HepG2 (cell line): ENCODE results near the gene ABCC8. TPM values are rescaled to one million over a fixed set of nuclear protein-coding genes. Genes with fewer than 3 reads are reported as not detected.
A peak's percentile ranks its signal among the peaks of the same experiment; 100 is the strongest.

Source experiments
- ATAC-seq: fragments of 200-7000 bp; cut with Tn5 transposase; 3 replicates; pipeline ENCODE4 v1.9.1; 2020; ENCODE audit warnings: mild to moderate bottlenecking, moderate library complexity
- BruUV-seq: library from RNA; stranded (reverse); fragments of 400-500 nt; replicated peaks from 2 replicates; lab custom pipeline; 2021; lab: Mats Ljungman, UMichigan
- CTCF ChIA-PET: fragments of 300-600 bp; formaldehyde crosslinking; extraction: SDS; loops from one replicate; lab custom pipeline; 2021; ENCODE audit warnings: low total read pairs, inconsistent platforms, low intra/inter-chr PET ratio; lab: Yijun Ruan, JAX
- POLR2A ChIA-PET: fragments of 350-600 bp; sonication (Branson Sonifier 250); formaldehyde crosslinking; loops from one replicate; lab custom pipeline; 2020; ENCODE audit warnings: antibody characterized with exemption, inconsistent platforms; lab: Yijun Ruan, JAX
- DNase-seq: peaks from one replicate; pipeline ENCODE4 v3.0.0-alpha.2; 2015; ENCODE audit warnings: low spot score
- FAIRE-seq: peaks from 3 replicates; lab custom pipeline; 2011; peaks lifted over from hg19 to GRCh38; lab: Jason Lieb, UNC
- H2AFZ ChIP-seq: one replicate; pipeline ENCODE4 v1.6.1; 2011; ENCODE audit warnings: low read length, inconsistent platforms
- H3K27ac ChIP-seq: fragments of 300-600 bp; 3 replicates; pipeline ENCODE4 v1.8.0; 2011; ENCODE audit warnings: mixed run types, mild to moderate bottlenecking, mixed read lengths, low read length, inconsistent platforms; ENCODE audit not compliant: insufficient read depth; ENCODE audit errors: extremely low read length
- H3K27me3 ChIP-seq, 2 experiments: fragments of 200-600 bp in 1 of 2; 2 replicates in 1 of 2; 3 replicates in 1 of 2; pipeline versions ENCODE4 v1.6.0 to v1.8.0; 2011; ENCODE audit warnings: low read length in 2 of 2, mild to moderate bottlenecking in 2 of 2, moderate library complexity in 2 of 2, inconsistent platforms in 1 of 2; ENCODE audit not compliant: insufficient read depth in 2 of 2, control insufficient read depth in 1 of 2
- H3K36me3 ChIP-seq, 2 experiments: fragments of 200-600 bp in 1 of 2; replicated peaks in 1 of 2; 2 replicates in 1 of 2; 3 replicates in 1 of 2; pipeline versions ENCODE4 v1.5.1 to v1.8.0; 2011; ENCODE audit warnings: low read length in 2 of 2, inconsistent platforms in 1 of 2; ENCODE audit not compliant: insufficient read depth in 2 of 2, control insufficient read depth in 1 of 2
- H3K4me1 ChIP-seq: 2 replicates; pipeline ENCODE4 v1.5.1; 2012; ENCODE audit warnings: low read length, inconsistent platforms; ENCODE audit not compliant: insufficient read depth
- H3K4me2 ChIP-seq: 2 replicates; pipeline ENCODE4 v1.6.0; 2011; ENCODE audit warnings: low read depth, low read length, inconsistent platforms
- H3K4me3 ChIP-seq, 3 experiments: fragments of 200-600 bp in 1 of 3; sonication (generic), shearing (Covaris generic) in 1 of 3; replicated peaks in 1 of 3; 2 replicates each; pipeline ENCODE4 v1.5.1; 2011 to 2016; ENCODE audit warnings: low read length in 3 of 3, inconsistent platforms in 2 of 3, low read depth in 2 of 3, mild to moderate bottlenecking in 2 of 3, control low read depth in 1 of 3, mixed read lengths in 1 of 3; ENCODE audit not compliant: insufficient read depth in 1 of 3
- H3K79me2 ChIP-seq: one replicate; pipeline ENCODE4 v1.6.1; 2011; ENCODE audit warnings: low read length, inconsistent platforms; ENCODE audit not compliant: insufficient read depth
- H3K9ac ChIP-seq: 2 replicates; pipeline ENCODE4 v1.6.0; 2011; ENCODE audit warnings: mild to moderate bottlenecking, low read depth, low read length, inconsistent platforms; ENCODE audit not compliant: insufficient read depth
- H3K9me3 ChIP-seq: 2 replicates; pipeline ENCODE4 v1.5.1; 2012; ENCODE audit warnings: mild to moderate bottlenecking, low read length
- H4K20me1 ChIP-seq: 2 replicates; pipeline ENCODE4 v1.6.0; 2011; ENCODE audit warnings: inconsistent platforms, mild to moderate bottlenecking, low read length, moderate library complexity; ENCODE audit not compliant: insufficient read depth
- CBX2 ChIP-seq, 2 experiments: fragments of 200-600 bp in 1 of 2; sonication (generic); formaldehyde crosslinking in 1 of 2; IDR thresholded peaks; 2 replicates each; pipeline versions ENCODE4 v1.7.0 to v1.8.1; 2018 to 2022; ENCODE audit warnings: low read depth in 2 of 2, low read length in 1 of 2, mild to moderate bottlenecking in 1 of 2, missing genetic modification reagents in 1 of 2
- EHMT2 ChIP-seq: fragments of 200-600 bp; sonication (generic); IDR thresholded peaks from 2 replicates; pipeline ENCODE4 v1.7.0; 2017; ENCODE audit warnings: antibody characterized with exemption, low read depth, low read length, borderline replicate concordance
- HMGA1 ChIP-seq: sonication (generic); formaldehyde crosslinking; conservative IDR thresholded peaks from 2 replicates; pipeline ENCODE4 v1.4.0; 2020; ENCODE audit warnings: missing genetic modification reagents
- LCORL ChIP-seq, 2 experiments: fragments of 450-650 bp in 1 of 2; sonication (generic) in 1 of 2; formaldehyde crosslinking in 1 of 2; IDR thresholded peaks; 2 replicates each; pipeline versions ENCODE4 v1.5.0 to v1.6.1; 2017 to 2020; ENCODE audit warnings: antibody characterized with exemption in 1 of 2, missing genetic modification reagents in 1 of 2
- MTERF4 ChIP-seq: sonication (generic); formaldehyde crosslinking; IDR thresholded peaks from 2 replicates; pipeline ENCODE4 v1.8.0; 2023; ENCODE audit warnings: mild to moderate bottlenecking, missing genetic modification reagents
- NR2F1 ChIP-seq, 2 experiments: fragments of 450-650 bp in 1 of 2; formaldehyde crosslinking in 1 of 2; IDR thresholded peaks; 2 replicates each; pipeline versions ENCODE4 v1.5.0 to v1.6.1; 2016 to 2020; ENCODE audit warnings: mild to moderate bottlenecking in 1 of 2, missing compliant biosample characterization in 1 of 2, missing genetic modification reagents in 1 of 2, moderate library complexity in 1 of 2
- RFX3 ChIP-seq: IDR thresholded peaks from 2 replicates; pipeline ENCODE4 v1.6.1; 2016; ENCODE audit warnings: missing biosample characterization, missing genetic modification reagents
- RXRB ChIP-seq: IDR thresholded peaks from 2 replicates; pipeline ENCODE4 v1.6.1; 2016; ENCODE audit warnings: borderline replicate concordance, missing genetic modification reagents, missing compliant biosample characterization
- SAP130 ChIP-seq: IDR thresholded peaks from 2 replicates; pipeline ENCODE4 v1.6.1; 2016; ENCODE audit warnings: low read depth
- TERF1 ChIP-seq: sonication (generic); formaldehyde crosslinking; IDR thresholded peaks from 2 replicates; pipeline ENCODE4 v1.8.0; 2022; ENCODE audit warnings: mild to moderate bottlenecking, missing genetic modification reagents, moderate library complexity
- THAP8 ChIP-seq: sonication (generic); formaldehyde crosslinking; IDR thresholded peaks from 2 replicates; pipeline ENCODE4 v1.5.1; 2020; ENCODE audit warnings: missing genetic modification reagents, mild to moderate bottlenecking, borderline replicate concordance
- YY1 ChIP-seq: IDR thresholded peaks from 2 replicates; pipeline ENCODE4 v1.6.1; 2011; ENCODE audit warnings: low read length, low read depth, moderate library complexity, mild to moderate bottlenecking; ENCODE audit not compliant: insufficient read depth, insufficient replicate concordance
- ZBTB33 ChIP-seq: sonication (generic); formaldehyde crosslinking; IDR thresholded peaks from 2 replicates; pipeline ENCODE4 v1.4.0; 2020; ENCODE audit warnings: missing genetic modification reagents
- ZNF230 ChIP-seq: sonication (generic); formaldehyde crosslinking; IDR thresholded peaks from 2 replicates; pipeline ENCODE4 v1.4.0; 2020; ENCODE audit warnings: mild to moderate bottlenecking, missing genetic modification reagents
- ZNF432 ChIP-seq: sonication (generic); formaldehyde crosslinking; IDR thresholded peaks from 2 replicates; pipeline ENCODE4 v1.5.0; 2020; ENCODE audit warnings: missing genetic modification reagents, mild to moderate bottlenecking, borderline replicate concordance
- ZNF510 ChIP-seq: sonication (generic); formaldehyde crosslinking; IDR thresholded peaks from 2 replicates; pipeline ENCODE4 v1.4.0; 2020; ENCODE audit warnings: low read depth, mild to moderate bottlenecking, missing genetic modification reagents
- ZNF598 ChIP-seq: sonication (generic); formaldehyde crosslinking; IDR thresholded peaks from 2 replicates; pipeline ENCODE4 v1.5.1; 2020; ENCODE audit warnings: mild to moderate bottlenecking, missing genetic modification reagents, borderline replicate concordance
- ZNF674 ChIP-seq: sonication (generic); formaldehyde crosslinking; IDR thresholded peaks from 2 replicates; pipeline ENCODE4 v1.5.0; 2020; ENCODE audit warnings: low read depth, mild to moderate bottlenecking, missing genetic modification reagents
- WGBS: methylation state at CpG from one replicate; pipeline ENCODE4 v1.1.6; 2017; ENCODE audit warnings: low lambda C conversion rate; 5-methylcytosine and 5-hydroxymethylcytosine counted together
- in situ Hi-C: cut with HindIII; loops from 2 replicates; pipeline ENCODE4 v1.10.0; 2017; ENCODE audit warnings: low pct_unique_long_range_greater_than_20kb; ENCODE audit not compliant: extremely low pct_ligation_motif_present
- intact Hi-C: fragments of 100-400 bp; cut with micrococcal nuclease; formaldehyde crosslinking; loops from one replicate; pipeline ENCODE4 v1.10.0; 2022; ENCODE audit not compliant: unreplicated experiment
- polyA plus RNA-seq, 8 experiments: library from polyadenylated mRNA; depleted of rRNA in 3 of 8; stranded (reverse) in 7 of 8; unstranded in 1 of 8; fragments of >200 nt; fragmentation: Illumina TruSeq in 4 of 8; extraction: Trizol in 4 of 8; gene quantifications; 2 replicates each; pipeline versions ENCODE4 v1.2.1 to v1.2.3, GENCODE V29; 2011 to 2016; ENCODE audit warnings: low read depth in 4 of 8, missing spikeins in 1 of 8, mixed read lengths in 1 of 8; ENCODE audit not compliant: insufficient read depth in 1 of 8
- total RNA-seq, 5 experiments: library from RNA; depleted of rRNA; stranded (reverse); fragments of >200 nt; fragmentation: Illumina TruSeq; extraction: Trizol; gene quantifications; 2 replicates each; pipeline ENCODE4 v1.2.3, GENCODE V29; 2016; ENCODE audit warnings: low read depth in 1 of 5

Gene ABCC8
- total and polyA plus RNA-seq, 2 of the 13 experiments (the other 11 are each of a cell fraction or from before 2014, with no cell fraction given) = not detected

- Histone ChIP-seq H3K27me3 (peaks cover 0 to 18% of the 10 kb centered on the region in 2 experiments; a peak in 3 of 5 replicates), H4K20me1 (no peaks in the 10 kb centered on the region), H3K27ac (no peak overlapping the region), H3K9me3 (no peaks in the 10 kb centered on the region), H3K4me3 (peak overlapping the region; percentile 62 to 71 (median 71); a peak in 5 of 6 replicates), H2AFZ (no peak overlapping the region), H3K4me1 (0 out of 2 replicates have a peak, but pooled peaks cover 5% of the 10 kb centered on the region), H3K4me2 (peak overlapping the region; percentile 81), H3K36me3 (no peaks in the 10 kb centered on the region), H3K79me2 (no peaks in the 10 kb centered on the region), H3K9ac (0 out of 2 replicates have a peak overlapping the region, but pooled peaks have one; percentile 29)
- POLR2A ChIA-PET = interaction anchor here (1.1 kb wide), 1 partner anchor 181 kb away, joined by 3 read pairs; the partner anchor contains the start of gene PIK3C2A
- in situ Hi-C loops = no loop called here
- DNase-seq (peak; percentile 66), ATAC-seq (peak; percentile 41), FAIRE-seq (no peak)
- CTCF ChIA-PET = interaction anchor here (0.6 to 2.0 kb wide), 4 partner anchors 82 to 139 kb away, joined by 3 to 14 read pairs (median 6); no protein-coding TSS in a partner anchor
- WGBS = 7% methylated on average over 12 of the region's 55 CpGs
- BruUV-seq = no TSS peak
- intact Hi-C loops = no loop called here
- no peak for TF ChIP-seq THAP8
- peak; percentile 29; the same call in 1 of the 2 replicates for TF ChIP-seq ZNF230
- no peak for TF ChIP-seq ZNF510 (CRISPR knock-in tag)
- no peak for TF ChIP-seq RXRB (CRISPR knock-in tag)
- peak; percentile 13 for TF ChIP-seq YY1
- TF ChIP-seq HMGA1 (CRISPR knock-in tag) = no peak
- no peak for TF ChIP-seq ZNF432 (CRISPR knock-in tag)
- no peak for TF ChIP-seq MTERF4 (CRISPR knock-in tag)
- no peak for TF ChIP-seq TERF1 (CRISPR knock-in tag)
- no peak for TF ChIP-seq RFX3 (CRISPR knock-in tag)
- TF ChIP-seq ZNF598 (CRISPR knock-in tag) = no peak
- no peak for TF ChIP-seq CBX2 (IDR thresholded peaks at IDR 0.05; ENCODE audit: low read depth, low read length)
- no peak for TF ChIP-seq CBX2 (CRISPR knock-in tag; IDR thresholded peaks at IDR 0.05; ENCODE audit: low read depth)
- TF ChIP-seq NR2F1 (CRISPR knock-in tag; IDR thresholded peaks at IDR 0.05) = no peak
- TF ChIP-seq ZNF674 (CRISPR knock-in tag) = no peak
- TF ChIP-seq EHMT2 = no peak
- TF ChIP-seq SAP130 (CRISPR knock-in tag) = peak; percentile 51
- 0 out of 2 replicates have a peak, but pooled peaks have one; percentile 30 for TF ChIP-seq LCORL (IDR thresholded peaks at IDR 0.05)
- TF ChIP-seq LCORL (CRISPR knock-in tag; IDR thresholded peaks at IDR 0.05) = no peak
- TF ChIP-seq ZBTB33 (CRISPR knock-in tag) = no peak
Observed at GRCh38 chr11:17389211-17389956, 87.3 kb downstream of the ABCC8 start.
